GM08714 (cell line): Measurements from ENCODE around the gene NPTX2.

ENCODE experiments used
- H3K4me3 ChIP-seq: fragments of 200-500 bp; sonication (Bioruptor generic); 2 replicates; pipeline ENCODE4 v1.5.1; 2014; ENCODE audit warnings: mild to moderate bottlenecking, low read length, inconsistent platforms
- ZNF274 ChIP-seq: IDR thresholded peaks from 2 replicates; pipeline ENCODE4 v1.6.1; 2012; ENCODE audit warnings: mild to moderate bottlenecking, low read depth, low read length

The NPTX2 gene

GRCh38 chr7:98626460-98627412 lies 9.7 kb downstream of the NPTX2 start:
- H3K4me3 ChIP-seq, result no peak overlapping the region
- TF ChIP-seq ZNF274, result no peak

- no peak overlapping the region for H3K4me3 ChIP-seq
- TF ChIP-seq ZNF274, result no peak
Measured at GRCh38 chr7:98627413-98627790, 10.3 kb downstream of the NPTX2 start.

GRCh38 chr7:98628418-98628817 lies 11.3 kb downstream of the NPTX2 start:
- H3K4me3 ChIP-seq, result no peak overlapping the region
- TF ChIP-seq ZNF274, result no peak

GRCh38 chr7:98629001-98629431 lies 11.9 kb downstream of the NPTX2 start:
- no peak overlapping the region for H3K4me3 ChIP-seq
- TF ChIP-seq ZNF274, result no peak

GRCh38 chr7:98630149-98630548 lies 13.1 kb downstream of the NPTX2 start:
- H3K4me3 ChIP-seq, result no peak overlapping the region
- TF ChIP-seq ZNF274, result no peak

- no peak overlapping the region for H3K4me3 ChIP-seq
- TF ChIP-seq ZNF274, result no peak
Measured at GRCh38 chr7:98630770-98631169, 13.7 kb downstream of the NPTX2 start.

- H3K4me3 ChIP-seq, result no peak overlapping the region
- no peak for TF ChIP-seq ZNF274
Measured at GRCh38 chr7:98638853-98639252, 21.8 kb downstream of the NPTX2 start.

- no peak for TF ChIP-seq ZNF274
Measured at GRCh38 chr7:98640375-98640774, 23.3 kb downstream of the NPTX2 start.

GRCh38 chr7:98641646-98642500 lies 24.8 kb downstream of the NPTX2 start:
- no peak for TF ChIP-seq ZNF274
- H3K4me3 ChIP-seq, result no peak overlapping the region; the same call in 1 of the 2 replicates

More at GRCh38 chr7:98640375-98640774, 23.3 kb downstream of the NPTX2 start:
- H3K4me3 ChIP-seq, result no peak overlapping the region

GRCh38 chr7:98643236-98643985 lies 26.3 kb downstream of the NPTX2 start:
- no peak overlapping the region for H3K4me3 ChIP-seq
- TF ChIP-seq ZNF274, result no peak

GRCh38 chr7:98646465-98646864 lies 29.4 kb downstream of the NPTX2 start:
- TF ChIP-seq ZNF274, result no peak
- no peak overlapping the region for H3K4me3 ChIP-seq

GRCh38 chr7:98647326-98647725 lies 30.2 kb downstream of the NPTX2 start:
- no peak for TF ChIP-seq ZNF274

GRCh38 chr7:98651760-98652159 lies 34.7 kb downstream of the NPTX2 start:
- no peak for TF ChIP-seq ZNF274
- no peak overlapping the region for H3K4me3 ChIP-seq

More at GRCh38 chr7:98647326-98647725, 30.2 kb downstream of the NPTX2 start:
- no peak overlapping the region for H3K4me3 ChIP-seq
